GM21723 (cell line): Measurements from ENCODE around the gene STPG3.

Source experiments
- ATAC-seq: cut with Tn5 transposase; IDR thresholded peaks from one replicate; pipeline ENCODE4 v1.9.1; 2021; ENCODE audit warnings: mild to moderate bottlenecking, moderate library complexity; ENCODE audit not compliant: unreplicated experiment

STPG3 gene

GRCh38 chr9:137299938-137300337, 48.9 kb downstream of the STPG3 start:
- no peak for ATAC-seq

- no peak for ATAC-seq
Measured at GRCh38 chr9:137300567-137301080, 49.5 kb downstream of the STPG3 start.

GRCh38 chr9:137301081-137301947, 50.2 kb downstream of the STPG3 start:
- no peak for ATAC-seq

- ATAC-seq, result peak; percentile 66
Measured at GRCh38 chr9:137302118-137302448, 51.0 kb downstream of the STPG3 start, which contains the start of gene NRARP. Gene NRARP, minus strand, starts transcription at chr9:137302271. Its CDS starts 343 bp downstream, at chr9:137301928.

GRCh38 chr9:137302449-137303150, 51.5 kb downstream of the STPG3 start:
- peak; percentile 43 for ATAC-seq
